ENCODE results near the gene ELMO1. TPM values are rescaled to one million over a fixed set of nuclear protein-coding genes. Genes with fewer than 3 reads are reported as not detected.

The ELMO1 gene
- total and polyA plus RNA-seq, 2 experiments from 2014 or later = 19.7 to 28.7 TPM

DNA sequence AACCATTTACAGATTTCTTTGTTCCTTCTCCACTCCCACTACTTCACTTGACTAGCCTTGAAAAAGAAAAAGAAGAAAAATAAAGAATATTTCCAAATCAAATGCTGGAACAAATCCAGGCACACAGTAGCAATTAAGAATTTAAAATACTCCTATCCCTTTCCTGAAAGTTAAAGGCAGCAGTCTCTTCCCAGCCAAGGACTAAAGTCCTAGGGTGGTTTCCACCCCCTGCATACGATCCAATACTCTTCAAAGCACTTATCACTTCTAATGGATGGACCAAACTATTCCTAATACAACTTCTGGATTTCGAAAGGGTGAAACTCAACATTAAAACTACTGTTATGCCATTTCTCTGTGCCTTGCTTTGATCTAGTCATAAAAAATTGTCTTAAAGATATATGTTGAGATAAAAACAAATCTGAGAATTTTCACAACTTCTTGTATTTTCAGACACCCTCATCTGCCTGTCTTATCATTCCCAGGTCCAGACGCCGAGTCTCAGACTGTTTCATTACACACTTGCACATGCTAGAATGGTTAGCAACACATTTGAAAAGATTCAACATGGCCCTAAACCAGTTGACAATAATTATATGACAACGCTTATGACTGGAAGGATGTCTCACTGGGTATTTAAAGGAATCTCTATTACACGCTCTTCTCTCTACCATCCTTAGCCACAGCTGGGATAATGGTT is 13.4 kb downstream of the ELMO1 start:
- Histone ChIP-seq H4K20me1 (ENCODE audit: insufficient read depth, poor library complexity, severe bottlenecking) (no peaks in the 10 kb centered on the region), H3K27ac (no peak overlapping the region), H3K9me2 (replicated peaks; ENCODE audit: insufficient read depth) (no peaks in the 10 kb centered on the region), H3K36me3 (replicated peaks; ENCODE audit: insufficient read depth, low read depth) (no peaks in the 10 kb centered on the region), H3K4me2 (no peak overlapping the region), H3K27me3 (no peaks in the 10 kb centered on the region), H2AFZ (no peak overlapping the region), H3K9me3 (ENCODE audit: low read depth) (no peaks in the 10 kb centered on the region), H3K4me3 (no peak overlapping the region), H3K4me1 (ENCODE audit: insufficient read depth) (no peaks in the 10 kb centered on the region), H3K79me2 (peaks cover 5% of the 10 kb centered on the region)
- 93% methylated on average over 6 of the region's 6 CpGs for WGBS (ENCODE audit: low lambda C conversion rate, missing lambda C conversion rate)
- DNase-seq (ENCODE audit: low spot score) = no peak
- no peak for TF ChIP-seq EZH2phosphoT487 (IDR thresholded peaks at IDR 0.05; ENCODE audit: low read depth, severe bottlenecking, unreplicated experiment)
- no peak for TF ChIP-seq EZH2 (IDR thresholded peaks at IDR 0.05; ENCODE audit: borderline replicate concordance)
- TF ChIP-seq, protein P1, sequence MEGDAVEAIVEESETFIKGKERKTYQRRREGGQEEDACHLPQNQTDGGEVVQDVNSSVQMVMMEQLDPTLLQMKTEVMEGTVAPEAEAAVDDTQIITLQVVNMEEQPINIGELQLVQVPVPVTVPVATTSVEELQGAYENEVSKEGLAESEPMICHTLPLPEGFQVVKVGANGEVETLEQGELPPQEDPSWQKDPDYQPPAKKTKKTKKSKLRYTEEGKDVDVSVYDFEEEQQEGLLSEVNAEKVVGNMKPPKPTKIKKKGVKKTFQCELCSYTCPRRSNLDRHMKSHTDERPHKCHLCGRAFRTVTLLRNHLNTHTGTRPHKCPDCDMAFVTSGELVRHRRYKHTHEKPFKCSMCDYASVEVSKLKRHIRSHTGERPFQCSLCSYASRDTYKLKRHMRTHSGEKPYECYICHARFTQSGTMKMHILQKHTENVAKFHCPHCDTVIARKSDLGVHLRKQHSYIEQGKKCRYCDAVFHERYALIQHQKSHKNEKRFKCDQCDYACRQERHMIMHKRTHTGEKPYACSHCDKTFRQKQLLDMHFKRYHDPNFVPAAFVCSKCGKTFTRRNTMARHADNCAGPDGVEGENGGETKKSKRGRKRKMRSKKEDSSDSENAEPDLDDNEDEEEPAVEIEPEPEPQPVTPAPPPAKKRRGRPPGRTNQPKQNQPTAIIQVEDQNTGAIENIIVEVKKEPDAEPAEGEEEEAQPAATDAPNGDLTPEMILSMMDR (IDR thresholded peaks at IDR 0.05; ENCODE audit: poor library complexity) = no peak

DNA sequence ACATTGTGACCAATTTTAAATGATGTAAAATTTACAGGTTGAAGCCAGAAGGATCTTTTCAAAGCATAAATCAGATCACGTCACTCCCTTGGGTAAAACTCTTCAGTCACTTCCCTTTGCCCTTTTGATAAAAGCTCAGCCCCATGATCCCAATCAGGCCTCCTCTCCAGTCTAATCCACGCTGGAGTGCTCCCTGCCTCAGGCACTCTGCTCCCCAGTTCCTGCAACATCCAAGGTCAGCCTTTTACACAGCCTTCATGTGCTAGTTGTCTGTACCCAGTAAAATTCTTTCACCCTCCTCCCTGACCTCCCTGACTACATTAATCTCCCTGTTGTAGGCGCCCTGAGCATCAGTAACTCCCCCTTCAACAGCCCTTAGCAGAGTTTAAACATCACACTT is 14.1 kb downstream of the ELMO1 start:
- H3K36me3 ChIP-seq (replicated peaks; ENCODE audit: insufficient read depth, low read depth) = no peaks in the 10 kb centered on the region
- H3K4me2 ChIP-seq = no peak overlapping the region
- no peaks in the 10 kb centered on the region for H3K27me3 ChIP-seq
- TF ChIP-seq EZH2phosphoT487 (IDR thresholded peaks at IDR 0.05; ENCODE audit: low read depth, severe bottlenecking, unreplicated experiment) (no peak), EZH2 (IDR thresholded peaks at IDR 0.05; ENCODE audit: borderline replicate concordance) (no peak)
- TF ChIP-seq, protein P1 (IDR thresholded peaks at IDR 0.05; ENCODE audit: poor library complexity) = no peak
- H4K20me1 ChIP-seq (ENCODE audit: insufficient read depth, poor library complexity, severe bottlenecking) = no peaks in the 10 kb centered on the region
- WGBS (ENCODE audit: low lambda C conversion rate, missing lambda C conversion rate) = 57% methylated on average over 3 of the region's 3 CpGs
- no peak for DNase-seq (ENCODE audit: low spot score)
- H3K4me3 ChIP-seq = no peak overlapping the region
- no peaks in the 10 kb centered on the region for H3K9me2 ChIP-seq (replicated peaks; ENCODE audit: insufficient read depth)
- no peaks in the 10 kb centered on the region for H3K9me3 ChIP-seq (ENCODE audit: low read depth)
- H3K27ac ChIP-seq = no peak overlapping the region
- H3K4me1 ChIP-seq (ENCODE audit: insufficient read depth) = no peaks in the 10 kb centered on the region
- H3K79me2 ChIP-seq = no peaks in the 10 kb centered on the region
- no peak overlapping the region for H2AFZ ChIP-seq

DNA sequence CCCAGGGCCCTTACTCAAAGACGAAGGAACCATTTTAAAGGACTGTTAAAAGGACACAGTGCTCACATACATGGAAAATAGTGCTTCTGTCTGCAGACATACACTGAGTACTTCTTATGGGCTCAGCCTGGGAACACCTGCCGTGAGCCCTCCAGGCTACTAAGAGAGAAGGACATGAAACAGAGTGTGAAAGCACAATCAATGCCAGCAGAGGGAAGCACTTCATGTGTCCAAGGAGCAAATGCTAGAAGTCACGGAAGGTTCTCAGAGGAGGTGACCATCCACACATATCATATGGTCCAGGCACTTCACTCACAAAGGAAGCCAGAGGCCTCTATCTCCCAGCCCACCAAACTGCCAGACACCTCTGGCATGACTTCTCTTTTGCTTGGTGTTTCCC is 15.5 kb downstream of the ELMO1 start:
- Histone ChIP-seq H3K36me3 (replicated peaks; ENCODE audit: insufficient read depth, low read depth) (no peaks in the 10 kb centered on the region), H3K4me1 (ENCODE audit: insufficient read depth) (no peaks in the 10 kb centered on the region), H2AFZ (no peak overlapping the region), H3K4me2 (no peak overlapping the region), H3K4me3 (no peak overlapping the region), H3K27ac (no peak overlapping the region), H4K20me1 (ENCODE audit: insufficient read depth, poor library complexity, severe bottlenecking) (no peaks in the 10 kb centered on the region), H3K9me2 (replicated peaks; ENCODE audit: insufficient read depth) (no peaks in the 10 kb centered on the region), H3K27me3 (no peaks in the 10 kb centered on the region), H3K9me3 (ENCODE audit: low read depth) (no peaks in the 10 kb centered on the region), H3K79me2 (no peaks in the 10 kb centered on the region)
- TF ChIP-seq, protein P1 (IDR thresholded peaks at IDR 0.05; ENCODE audit: poor library complexity) = peak; percentile 2
- no peak for TF ChIP-seq EZH2phosphoT487 (IDR thresholded peaks at IDR 0.05; ENCODE audit: low read depth, severe bottlenecking, unreplicated experiment)
- 86% methylated on average over 3 of the region's 3 CpGs for WGBS (ENCODE audit: low lambda C conversion rate, missing lambda C conversion rate)
- DNase-seq (ENCODE audit: low spot score) = no peak

Measured in hepatocyte (in vitro differentiated cells).